NB4 (cell line): ENCODE results near the gene STRADA.

Experiments
- DNase-seq: peaks from one replicate; pipeline ENCODE4 v3.0.0; 2010; ENCODE audit warnings: low read depth
- H3K4me3 ChIP-seq: one replicate; pipeline ENCODE4 v1.5.1; 2011; ENCODE audit warnings: mild to moderate bottlenecking, low read depth, low read length, moderate library complexity
- CTCF ChIP-seq: IDR thresholded peaks from one replicate; pipeline ENCODE4 v1.5.1; 2012; ENCODE audit warnings: low read depth, low read length
- MAX ChIP-seq: IDR thresholded peaks from 2 replicates; pipeline ENCODE4 v1.6.1; 2011; ENCODE audit warnings: low read depth, low read length
- MYC ChIP-seq: IDR thresholded peaks from 2 replicates; pipeline ENCODE4 v1.6.1; 2011; ENCODE audit warnings: low read depth, low read length
- POLR2A ChIP-seq: IDR thresholded peaks from 2 replicates; pipeline ENCODE4 v1.6.1; 2011; ENCODE audit warnings: mild to moderate bottlenecking; ENCODE audit not compliant: insufficient read length; ENCODE audit errors: extremely low read depth

Gene STRADA

GRCh38 chr17:63762161-63763078, 20.8 kb upstream of the STRADA start:
- no peak overlapping the region for H3K4me3 ChIP-seq
- TF ChIP-seq MAX, result no peak
- TF ChIP-seq MYC, result no peak
- no peak for TF ChIP-seq POLR2A
- no peak for TF ChIP-seq CTCF
- DNase-seq, result no peak

GRCh38 chr17:63760771-63761539, 19.4 kb upstream of the STRADA start:
- TF ChIP-seq POLR2A (no peak), CTCF (no peak), MAX (no peak), MYC (no peak)
- peak; percentile 65 for DNase-seq
- H3K4me3 ChIP-seq, result no peak overlapping the region

- DNase-seq, result no peak
- H3K4me3 ChIP-seq, result no peak overlapping the region
- no peak for TF ChIP-seq MAX
- TF ChIP-seq POLR2A, result no peak
- no peak for TF ChIP-seq MYC
- no peak for TF ChIP-seq CTCF
Measured at GRCh38 chr17:63758428-63758827, 16.8 kb upstream of the STRADA start.

GRCh38 chr17:63754046-63754445, 12.4 kb upstream of the STRADA start:
- TF ChIP-seq MYC (no peak), MAX (no peak), CTCF (no peak), POLR2A (no peak)
- no peak for DNase-seq
- H3K4me3 ChIP-seq, result no peak overlapping the region

GRCh38 chr17:63753215-63753614, 11.6 kb upstream of the STRADA start:
- no peak overlapping the region for H3K4me3 ChIP-seq
- TF ChIP-seq POLR2A (no peak), MAX (no peak), CTCF (no peak), MYC (no peak)
- peak; percentile 19 for DNase-seq
